ENCODE results near the gene ERBB4.
A peak's percentile ranks its signal among the peaks of the same experiment; 100 is the strongest.

The ERBB4 gene

DNA sequence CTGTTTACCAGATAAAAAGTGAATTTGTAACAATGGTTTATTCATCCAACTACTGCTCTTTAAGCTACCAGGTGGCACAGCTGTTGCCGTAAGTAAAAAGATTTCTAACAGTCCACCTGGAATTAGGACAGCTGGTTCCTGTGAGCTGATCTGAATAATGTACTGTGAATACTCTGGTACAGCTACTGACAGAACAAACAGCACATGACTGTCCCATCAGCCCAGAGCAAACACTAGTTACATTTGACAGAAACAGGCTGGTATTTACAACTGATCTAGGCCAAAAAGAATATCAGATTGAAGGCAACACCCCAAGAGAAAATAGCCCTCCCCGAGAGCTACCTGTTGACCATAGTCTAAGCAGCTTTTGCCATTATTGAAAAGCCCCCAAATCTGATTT, 1141.8 kb downstream of the ERBB4 start:
- no peaks in the 10 kb centered on the region for H3K9me3 ChIP-seq
- no peak for DNase-seq (ENCODE audit: low spot score in 2 of 2)
- no peaks in the 10 kb centered on the region for H3K27me3 ChIP-seq (ENCODE audit: low read depth)
- no peaks in the 10 kb centered on the region for H3K36me3 ChIP-seq (replicated peaks)
- in situ Hi-C loops (cut with MboI; ENCODE audit: low sequenced_read_pairs): no loop called here
- no peak overlapping the region for H3K4me3 ChIP-seq
- peaks cover 13% of the 10 kb centered on the region for H3K4me1 ChIP-seq

DNA sequence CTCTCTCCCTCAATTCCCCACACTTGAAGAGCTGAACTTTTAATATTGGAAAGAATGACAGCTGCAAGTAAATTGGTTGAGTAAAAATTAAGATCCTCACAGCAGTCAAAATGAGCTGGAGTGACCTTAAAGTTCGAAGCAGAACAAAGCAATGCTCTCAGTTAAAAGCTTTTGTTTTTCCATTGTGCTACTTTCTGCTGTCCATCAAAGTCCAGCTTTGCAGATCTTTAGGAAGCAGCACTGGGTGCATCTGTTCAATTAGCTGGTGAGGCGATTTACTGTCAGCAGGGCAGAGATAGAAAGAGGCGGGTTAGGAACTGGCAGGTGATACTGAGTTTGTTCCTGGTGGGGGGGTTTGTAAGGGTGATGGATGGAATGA, 1147.4 kb downstream of the ERBB4 start:
- no peaks in the 10 kb centered on the region for H3K9me3 ChIP-seq
- H3K27me3 ChIP-seq (ENCODE audit: low read depth): no peaks in the 10 kb centered on the region
- peaks cover 29% of the 10 kb centered on the region for H3K4me1 ChIP-seq
- peak in 1 of 2 experiments; percentile 12 for DNase-seq (ENCODE audit: low spot score in 2 of 2)
- no peaks in the 10 kb centered on the region for H3K36me3 ChIP-seq (replicated peaks)
- no peak overlapping the region for H3K4me3 ChIP-seq
- in situ Hi-C loops (cut with MboI; ENCODE audit: low sequenced_read_pairs): no loop called here

DNA sequence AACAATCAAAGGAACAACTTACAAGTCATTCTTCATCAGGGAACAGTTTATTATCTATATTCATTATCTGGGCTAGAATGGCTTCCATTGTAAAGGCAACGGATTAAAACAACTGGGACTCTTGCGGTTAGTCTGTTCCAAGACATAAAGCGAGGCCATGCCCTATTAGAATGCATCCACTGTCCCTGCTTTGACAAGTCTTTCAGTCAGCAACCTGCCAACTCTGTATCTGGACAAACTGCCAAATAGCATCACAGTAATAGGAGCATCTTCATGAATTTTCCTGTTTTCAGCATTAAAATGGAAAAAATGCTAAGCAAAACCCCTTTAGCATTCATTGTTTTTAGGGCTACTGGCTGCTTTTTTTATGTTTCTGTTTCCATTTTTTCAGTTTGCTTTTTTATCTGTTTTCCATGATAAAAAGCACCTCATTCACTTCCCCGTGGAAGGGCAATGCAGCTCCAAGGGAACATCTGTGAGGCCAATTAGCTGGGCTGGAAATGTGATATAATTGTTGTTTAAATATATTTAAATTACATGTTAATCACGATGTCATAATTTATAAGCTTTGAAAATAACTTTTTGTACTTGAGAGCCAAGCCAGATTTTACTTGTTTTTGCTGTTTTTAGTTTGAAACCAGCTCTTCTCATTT, 1147.9 kb downstream of the ERBB4 start:
- peaks cover 29% of the 10 kb centered on the region for H3K4me1 ChIP-seq
- no peaks in the 10 kb centered on the region for H3K9me3 ChIP-seq
- no peaks in the 10 kb centered on the region for H3K36me3 ChIP-seq (replicated peaks)
- in situ Hi-C loops (cut with MboI; ENCODE audit: low sequenced_read_pairs): no loop called here
- H3K4me3 ChIP-seq: no peak overlapping the region
- no peaks in the 10 kb centered on the region for H3K27me3 ChIP-seq (ENCODE audit: low read depth)
- peak; percentile 64 to 86 for DNase-seq (ENCODE audit: low spot score in 2 of 2)

DNA sequence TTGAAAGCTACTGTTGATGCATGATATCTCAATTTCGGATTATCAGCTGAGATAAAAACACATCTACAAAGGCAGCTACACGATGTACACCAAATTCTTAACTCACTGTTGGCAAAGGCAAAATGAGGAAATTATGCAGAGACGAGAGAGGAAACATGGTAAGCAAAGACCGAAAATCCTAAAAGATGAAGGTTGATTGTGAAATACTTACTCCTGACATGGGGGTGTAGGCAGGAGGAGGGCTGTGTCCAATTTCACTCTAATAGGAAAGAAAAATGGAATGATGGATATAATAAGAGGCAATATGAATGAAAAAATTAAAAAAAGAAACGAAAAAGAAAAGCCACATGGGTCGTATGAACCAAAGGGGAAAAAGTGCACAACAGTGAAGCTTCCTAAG, 1150.9 kb downstream of the ERBB4 start:
- in situ Hi-C loops (cut with MboI; ENCODE audit: low sequenced_read_pairs): no loop called here

DNA sequence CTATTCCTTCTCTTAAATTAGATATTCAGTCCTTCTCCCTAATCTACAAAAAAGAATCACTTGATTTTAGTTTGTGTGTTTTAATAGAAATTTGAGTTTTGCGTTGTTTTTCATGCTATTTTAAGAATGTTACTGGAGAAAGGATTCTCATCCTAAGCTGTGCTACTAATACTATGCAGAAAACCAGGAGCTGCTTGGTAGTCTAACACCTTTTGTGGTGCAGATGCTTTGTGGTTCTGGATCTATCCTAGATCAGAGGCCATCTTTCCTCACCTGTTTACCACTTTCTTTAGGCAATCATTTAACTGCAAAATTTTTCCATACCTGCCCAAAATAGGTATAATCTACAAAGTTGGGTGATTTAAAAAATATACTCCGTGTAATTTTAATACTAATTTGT, 1158.6 kb downstream of the ERBB4 start:
- in situ Hi-C loops (cut with MboI; ENCODE audit: low sequenced_read_pairs): no loop called here
- Histone ChIP-seq H3K9me3 (no peaks in the 10 kb centered on the region), H3K4me1 (no peaks in the 10 kb centered on the region), H3K36me3 (replicated peaks) (no peaks in the 10 kb centered on the region), H3K27me3 (ENCODE audit: low read depth) (no peaks in the 10 kb centered on the region), H3K4me3 (no peak overlapping the region)
- no peak for DNase-seq (ENCODE audit: low spot score in 2 of 2)

More for the DNA sequence above, 1150.9 kb downstream of the ERBB4 start:
- H3K27me3 ChIP-seq (ENCODE audit: low read depth): no peaks in the 10 kb centered on the region
- H3K4me1 ChIP-seq: peaks cover 16% of the 10 kb centered on the region
- no peak for DNase-seq (ENCODE audit: low spot score in 2 of 2)
- no peak overlapping the region for H3K4me3 ChIP-seq
- no peaks in the 10 kb centered on the region for H3K36me3 ChIP-seq (replicated peaks)
- no peaks in the 10 kb centered on the region for H3K9me3 ChIP-seq

DNA sequence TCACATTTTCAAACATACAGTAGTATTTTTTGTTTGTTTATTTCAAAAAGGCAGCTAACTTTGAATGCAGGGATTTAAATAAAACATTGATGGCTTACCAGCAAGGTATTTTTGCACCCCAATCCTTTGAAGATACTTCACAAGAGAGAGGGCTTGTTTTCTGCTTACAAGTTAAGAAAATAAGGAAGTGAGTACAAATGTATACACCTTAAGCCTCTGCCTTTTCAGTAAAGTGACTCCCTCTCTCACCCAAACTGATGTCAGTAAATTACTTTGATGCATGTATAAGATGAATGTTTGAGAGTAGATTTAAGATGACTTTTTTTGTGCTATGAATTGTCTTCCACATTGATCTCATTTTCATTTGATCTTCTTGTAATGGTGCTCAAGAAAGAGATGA, 1162.2 kb downstream of the ERBB4 start:
- Histone ChIP-seq H3K4me3 (no peak overlapping the region), H3K36me3 (replicated peaks) (no peaks in the 10 kb centered on the region), H3K9me3 (no peaks in the 10 kb centered on the region), H3K27me3 (ENCODE audit: low read depth) (no peaks in the 10 kb centered on the region), H3K4me1 (no peaks in the 10 kb centered on the region)
- in situ Hi-C loops (cut with MboI; ENCODE audit: low sequenced_read_pairs): no loop called here
- DNase-seq (ENCODE audit: low spot score in 2 of 2): no peak

DNA sequence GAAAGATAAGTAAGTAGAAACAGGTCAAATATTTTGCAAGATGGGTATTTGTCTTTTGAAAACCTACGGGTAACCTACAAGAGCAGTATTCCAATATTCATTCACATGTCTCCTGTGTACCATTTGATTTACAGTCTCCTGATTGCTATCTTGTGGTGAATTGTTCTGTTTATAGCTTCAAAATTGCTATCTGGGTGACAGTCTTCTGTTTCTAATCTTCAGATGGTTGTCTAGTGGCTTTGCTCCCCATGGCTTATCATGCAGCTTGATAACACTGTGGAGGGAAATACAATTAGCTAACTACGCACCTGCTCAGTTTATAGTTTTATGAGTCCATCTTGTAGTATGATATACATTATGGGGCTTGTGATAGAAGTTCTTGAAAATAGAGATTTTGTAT, 1165.4 kb downstream of the ERBB4 start:
- in situ Hi-C loops (cut with MboI; ENCODE audit: low sequenced_read_pairs): no loop called here
- Histone ChIP-seq H3K4me3 (no peak overlapping the region), H3K36me3 (replicated peaks) (no peaks in the 10 kb centered on the region), H3K4me1 (no peaks in the 10 kb centered on the region), H3K9me3 (no peaks in the 10 kb centered on the region), H3K27me3 (ENCODE audit: low read depth) (no peaks in the 10 kb centered on the region)
- no peak for DNase-seq (ENCODE audit: low spot score in 2 of 2)

DNA sequence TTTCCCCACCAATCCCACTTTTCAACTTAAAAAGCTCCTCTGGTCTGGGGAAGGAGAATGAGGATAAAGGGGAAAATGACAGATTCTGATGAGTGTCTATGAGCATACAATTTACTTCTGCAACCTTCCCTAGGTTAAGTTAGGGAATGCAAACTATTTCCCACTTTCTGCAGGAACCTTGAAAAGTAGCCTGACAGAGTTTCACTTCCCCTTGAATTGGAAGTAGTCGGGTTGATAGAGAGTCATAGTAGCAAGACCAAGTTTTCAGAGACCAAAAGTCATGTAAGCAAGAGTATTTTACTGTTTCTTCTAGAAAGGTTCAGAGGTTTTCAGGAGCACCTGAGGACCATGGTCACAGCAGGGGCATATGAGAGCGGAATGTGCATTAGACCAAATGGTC, 1167.1 kb downstream of the ERBB4 start:
- no peaks in the 10 kb centered on the region for H3K36me3 ChIP-seq (replicated peaks)
- DNase-seq (ENCODE audit: low spot score in 2 of 2): no peak

DNA sequence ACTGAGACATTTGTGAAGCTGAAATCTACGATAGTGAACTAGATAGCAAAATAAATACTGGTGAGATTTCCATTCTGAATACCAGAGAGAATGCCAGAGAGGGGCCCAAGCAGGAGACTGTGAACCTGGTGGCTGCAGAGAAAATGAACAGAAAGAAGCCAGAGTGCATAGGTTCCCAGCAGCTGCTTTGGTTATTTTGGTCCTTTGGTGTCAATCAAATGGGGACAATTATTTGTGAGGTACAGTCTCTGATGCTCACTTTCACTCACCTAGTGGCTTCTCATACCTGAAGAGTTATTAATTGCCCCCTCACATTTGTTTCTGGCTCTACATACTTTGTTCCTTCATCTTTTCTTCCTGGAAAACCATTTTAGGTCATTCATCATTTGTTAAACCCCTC, 1170.1 kb downstream of the ERBB4 start:
- Histone ChIP-seq H3K9me3 (no peaks in the 10 kb centered on the region), H3K36me3 (replicated peaks) (no peaks in the 10 kb centered on the region), H3K4me3 (no peak overlapping the region), H3K4me1 (peaks cover 18% of the 10 kb centered on the region), H3K27me3 (ENCODE audit: low read depth) (no peaks in the 10 kb centered on the region)
- in situ Hi-C loops (cut with MboI; ENCODE audit: low sequenced_read_pairs): no loop called here
- no peak for DNase-seq (ENCODE audit: low spot score in 2 of 2)

More for the DNA sequence above, 1167.1 kb downstream of the ERBB4 start:
- in situ Hi-C loops (cut with MboI; ENCODE audit: low sequenced_read_pairs): no loop called here
- no peaks in the 10 kb centered on the region for H3K27me3 ChIP-seq (ENCODE audit: low read depth)
- no peak overlapping the region for H3K4me3 ChIP-seq
- H3K9me3 ChIP-seq: no peaks in the 10 kb centered on the region
- no peaks in the 10 kb centered on the region for H3K4me1 ChIP-seq

DNA sequence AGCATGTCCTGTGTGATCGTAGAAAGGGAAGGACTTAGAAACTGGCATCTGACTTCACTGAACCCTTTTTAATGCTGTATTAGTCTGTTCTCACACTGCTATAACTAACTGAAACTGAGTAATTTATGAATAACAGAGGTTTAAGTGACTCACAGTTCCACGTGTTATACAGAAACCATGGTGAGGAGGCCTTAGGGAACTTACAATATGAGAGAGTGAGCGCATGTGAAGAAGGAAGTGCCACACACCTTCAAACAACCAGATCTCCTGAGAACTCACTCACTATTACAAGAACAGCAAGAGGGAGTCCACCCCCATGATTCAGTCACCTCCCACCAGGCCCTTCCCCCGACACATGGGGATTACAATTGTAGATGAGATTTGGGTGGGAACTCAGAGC, 1170.9 kb downstream of the ERBB4 start:
- no peak overlapping the region for H3K4me3 ChIP-seq
- peaks cover 18% of the 10 kb centered on the region for H3K4me1 ChIP-seq
- no peak for DNase-seq (ENCODE audit: low spot score in 2 of 2)
- H3K9me3 ChIP-seq: no peaks in the 10 kb centered on the region
- in situ Hi-C loops (cut with MboI; ENCODE audit: low sequenced_read_pairs): no loop called here
- no peaks in the 10 kb centered on the region for H3K27me3 ChIP-seq (ENCODE audit: low read depth)
- no peaks in the 10 kb centered on the region for H3K36me3 ChIP-seq (replicated peaks)

DNA sequence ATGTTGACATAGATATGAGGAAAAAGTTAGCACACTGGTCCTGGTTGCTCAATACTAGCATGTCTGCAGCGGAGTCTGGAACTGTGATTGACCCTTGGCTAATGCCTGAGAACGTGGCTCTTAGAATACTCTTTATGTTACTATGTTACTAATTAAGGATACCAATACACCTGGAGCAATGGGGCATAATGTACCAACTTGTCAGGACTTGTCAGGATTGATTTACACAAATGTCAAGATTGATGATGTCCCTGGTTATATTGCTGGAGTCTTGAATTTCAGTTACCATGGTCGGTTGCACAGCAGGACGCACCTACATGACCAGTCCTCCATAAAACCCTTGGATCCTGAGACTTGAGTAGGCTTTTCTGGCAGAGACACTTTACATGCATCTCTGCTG, 1171.3 kb downstream of the ERBB4 start:
- no peak for DNase-seq (ENCODE audit: low spot score in 2 of 2)
- Histone ChIP-seq H3K9me3 (no peaks in the 10 kb centered on the region), H3K4me3 (no peak overlapping the region), H3K27me3 (ENCODE audit: low read depth) (no peaks in the 10 kb centered on the region), H3K4me1 (peaks cover 18% of the 10 kb centered on the region), H3K36me3 (replicated peaks) (no peaks in the 10 kb centered on the region)
- in situ Hi-C loops (cut with MboI; ENCODE audit: low sequenced_read_pairs): no loop called here

DNA sequence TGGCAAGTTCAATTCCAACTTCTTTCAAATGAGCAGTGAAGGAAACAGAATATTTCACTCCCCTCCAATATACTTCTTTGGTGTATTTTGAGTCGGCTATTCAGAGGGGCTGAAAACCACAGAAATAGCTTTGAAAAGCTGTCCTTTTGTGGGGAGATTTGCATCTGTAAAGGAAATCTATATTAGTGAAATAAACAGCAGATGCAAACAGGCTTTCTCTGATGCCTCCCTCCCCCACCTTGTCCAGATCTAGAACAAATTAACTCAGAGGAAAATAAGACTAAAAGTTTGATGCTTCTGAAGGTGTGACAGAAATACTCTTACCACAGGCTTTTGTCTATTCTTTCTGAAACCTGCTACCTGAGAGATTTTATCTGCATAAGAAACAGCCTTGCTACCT, 1173.7 kb downstream of the ERBB4 start:
- in situ Hi-C loops (cut with MboI; ENCODE audit: low sequenced_read_pairs): no loop called here
- Histone ChIP-seq H3K27me3 (ENCODE audit: low read depth) (no peaks in the 10 kb centered on the region), H3K4me1 (peaks cover 31% of the 10 kb centered on the region), H3K4me3 (no peak overlapping the region), H3K36me3 (replicated peaks) (no peaks in the 10 kb centered on the region), H3K9me3 (no peaks in the 10 kb centered on the region)
- peak; percentile 54 to 89 for DNase-seq (ENCODE audit: low spot score in 2 of 2)

DNA sequence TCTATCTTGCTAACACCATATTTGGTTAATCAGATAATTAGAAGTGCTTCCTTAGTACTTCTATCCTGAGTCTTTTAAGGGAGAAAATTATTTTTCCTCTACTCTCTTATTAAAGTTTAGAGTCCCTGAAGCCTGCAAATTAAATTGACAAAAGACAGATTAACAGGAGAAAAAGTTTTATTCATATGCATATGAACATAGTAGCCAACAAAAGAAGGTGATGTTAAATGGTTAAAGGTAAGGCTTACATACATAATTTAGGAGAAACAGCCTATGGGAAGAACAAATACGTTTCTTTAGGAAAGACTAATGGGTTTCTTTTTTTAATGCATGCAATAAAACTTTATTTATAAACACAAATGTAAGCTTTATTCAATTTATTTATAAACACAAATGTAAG, 1177.2 kb downstream of the ERBB4 start:
- no peak overlapping the region for H3K4me3 ChIP-seq
- H3K36me3 ChIP-seq (replicated peaks): no peaks in the 10 kb centered on the region
- H3K9me3 ChIP-seq: no peaks in the 10 kb centered on the region
- H3K27me3 ChIP-seq (ENCODE audit: low read depth): no peaks in the 10 kb centered on the region
- in situ Hi-C loops (cut with MboI; ENCODE audit: low sequenced_read_pairs): no loop called here
- peaks cover 37% of the 10 kb centered on the region for H3K4me1 ChIP-seq
- DNase-seq (ENCODE audit: low spot score in 2 of 2): peak in 1 of 2 experiments; percentile 82

DNA sequence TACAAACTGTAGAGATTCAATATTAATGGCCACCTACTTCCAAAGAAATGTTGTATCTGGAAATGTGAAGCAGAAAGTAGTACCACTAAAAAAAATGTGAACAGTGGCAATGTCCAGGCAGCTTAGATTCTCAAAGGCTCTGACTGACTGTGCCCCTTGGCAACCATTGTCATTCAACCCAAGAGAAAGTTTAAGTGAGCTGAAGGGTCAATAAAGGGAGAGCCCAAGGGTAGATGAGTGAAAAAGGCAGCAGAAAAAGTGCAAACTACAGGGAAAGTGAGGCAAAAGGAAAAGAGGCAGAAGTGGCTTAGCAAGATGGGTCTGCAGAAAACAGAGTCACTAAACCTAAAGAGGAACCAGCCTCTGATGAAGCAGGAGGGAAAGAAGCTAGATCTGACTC, 1179.3 kb downstream of the ERBB4 start:
- Histone ChIP-seq H3K4me3 (no peak overlapping the region), H3K36me3 (replicated peaks) (no peaks in the 10 kb centered on the region), H3K27me3 (ENCODE audit: low read depth) (no peaks in the 10 kb centered on the region), H3K4me1 (peaks cover 22% of the 10 kb centered on the region), H3K9me3 (no peaks in the 10 kb centered on the region)
- in situ Hi-C loops (cut with MboI; ENCODE audit: low sequenced_read_pairs): no loop called here
- no peak for DNase-seq (ENCODE audit: low spot score in 2 of 2)

DNA sequence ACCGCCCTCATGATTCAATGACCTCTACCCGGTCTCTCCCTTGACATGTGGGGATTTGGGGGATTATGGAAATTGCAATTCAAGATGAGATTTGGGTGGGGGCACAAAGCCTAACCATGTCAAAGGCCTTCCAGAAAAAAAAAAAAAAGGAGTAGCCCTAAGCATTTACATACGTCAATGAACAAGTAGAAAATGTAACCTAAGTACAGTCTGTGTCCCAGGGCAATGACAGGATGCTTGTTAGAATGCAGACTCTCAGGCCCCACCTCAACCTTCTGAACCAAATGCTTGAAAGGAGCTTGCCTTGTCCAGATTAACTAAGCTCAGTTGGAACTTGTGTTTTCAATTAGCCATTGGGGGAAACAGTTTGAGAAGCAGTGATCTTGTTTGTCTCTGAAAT, 1180.1 kb downstream of the ERBB4 start:
- Histone ChIP-seq H3K27me3 (ENCODE audit: low read depth) (no peaks in the 10 kb centered on the region), H3K4me3 (no peak overlapping the region), H3K36me3 (replicated peaks) (no peaks in the 10 kb centered on the region), H3K9me3 (no peaks in the 10 kb centered on the region), H3K4me1 (peaks cover 19% of the 10 kb centered on the region)
- in situ Hi-C loops (cut with MboI; ENCODE audit: low sequenced_read_pairs): no loop called here
- peak in 1 of 2 experiments; percentile 8 for DNase-seq (ENCODE audit: low spot score in 2 of 2)

Measured in HAP-1 (cell line).